H1 (cell line): ENCODE results near the gene DLST. TPM values are rescaled to one million over a fixed set of nuclear protein-coding genes. Genes with fewer than 3 reads are reported as not detected.
A peak's percentile ranks its signal among the peaks of the same experiment; 100 is the strongest.

Source experiments
- CTCF ChIA-PET: fragments of 300-600 bp; sonication (Branson Sonifier 250); formaldehyde crosslinking; loops from one replicate; lab custom pipeline; 2021; ENCODE audit not compliant: partially characterized antibody; lab: Charles Lee
- POLR2A ChIA-PET: fragments of 300-600 bp; sonication (Branson Sonifier 250); formaldehyde crosslinking; loops from one replicate; lab custom pipeline; 2021; ENCODE audit warnings: inconsistent platforms; ENCODE audit not compliant: partially characterized antibody; lab: Charles Lee
- DNase-seq, 2 experiments: peaks; one replicate each; pipeline versions ENCODE4 v3.0.0 to v3.0.0-alpha.2; 2010 to 2022; ENCODE audit warnings: low spot score in 2 of 2, low read depth in 1 of 2, mixed read lengths in 1 of 2
- FAIRE-seq: peaks from 2 replicates; lab custom pipeline; 2011; peaks lifted over from hg19 to GRCh38; lab: Jason Lieb, UNC
- H2AFZ ChIP-seq: 2 replicates; pipeline ENCODE4 v1.8.1; 2012; ENCODE audit warnings: low read length, inconsistent platforms
- H2AK5ac ChIP-seq: 2 replicates; pipeline ENCODE4 v1.6.1; 2013; ENCODE audit warnings: low read depth, low read length
- H2BK120ac ChIP-seq: replicated peaks from 2 replicates; pipeline ENCODE3; 2013; ENCODE audit warnings: low read depth, low read length, inconsistent platforms
- H2BK12ac ChIP-seq: 2 replicates; pipeline ENCODE4 v1.6.1; 2013; ENCODE audit warnings: low read depth, low read length
- H2BK15ac ChIP-seq: 2 replicates; pipeline ENCODE4 v1.6.1; 2013; ENCODE audit warnings: low read length
- H2BK20ac ChIP-seq: 2 replicates; pipeline ENCODE4 v1.6.1; 2013; ENCODE audit warnings: low read length
- H2BK5ac ChIP-seq: 2 replicates; pipeline ENCODE4 v1.6.1; 2013; ENCODE audit warnings: low read depth, low read length
- H3K14ac ChIP-seq: 2 replicates; pipeline ENCODE4 v1.6.1; 2013; ENCODE audit warnings: inconsistent platforms; ENCODE audit not compliant: insufficient read length
- H3K18ac ChIP-seq: 2 replicates; pipeline ENCODE4 v1.6.1; 2013; ENCODE audit warnings: low read length; ENCODE audit errors: extremely low read depth
- H3K23ac ChIP-seq: 2 replicates; pipeline ENCODE4 v1.6.1; 2013; ENCODE audit warnings: inconsistent platforms; ENCODE audit not compliant: insufficient read length
- H3K23me2 ChIP-seq: 2 replicates; pipeline ENCODE4 v1.6.1; 2013; ENCODE audit warnings: low read depth, low read length
- H3K27ac ChIP-seq: 2 replicates; pipeline ENCODE4 v1.6.1; 2011; ENCODE audit warnings: low read depth, low read length, inconsistent platforms
- H3K27me3 ChIP-seq, 4 experiments: replicated peaks in 1 of 4; 1 replicate in 1 of 4; 2 replicates in 3 of 4; pipeline versions ENCODE4 v1.6.1 to v1.8.1; 2011 to 2013; ENCODE audit warnings: low read length in 3 of 4, mild to moderate bottlenecking in 3 of 4, inconsistent platforms in 2 of 4, mixed read lengths in 2 of 4, moderate library complexity in 1 of 4; ENCODE audit not compliant: control insufficient read depth in 3 of 4, insufficient read depth in 3 of 4; ENCODE audit errors: extremely low read depth in 1 of 4
- H3K36me3 ChIP-seq, 4 experiments: 2 replicates each; pipeline versions ENCODE4 v1.6.1 to v1.8.1; 2011 to 2013; ENCODE audit warnings: mild to moderate bottlenecking in 4 of 4, low read length in 3 of 4, moderate library complexity in 2 of 4, control low read depth in 1 of 4, inconsistent platforms in 1 of 4; ENCODE audit not compliant: insufficient read depth in 4 of 4, control insufficient read depth in 2 of 4
- H3K4ac ChIP-seq: replicated peaks from 2 replicates; pipeline ENCODE3; 2013; ENCODE audit warnings: low read length, low read depth, mixed read lengths, inconsistent platforms; ENCODE audit not compliant: insufficient read length
- H3K4me1 ChIP-seq, 4 experiments: replicated peaks in 1 of 4; 1 replicate in 1 of 4; 2 replicates in 3 of 4; pipeline versions ENCODE4 v1.6.1 to v1.8.1; 2011 to 2013; ENCODE audit warnings: low read length in 3 of 4, inconsistent platforms in 2 of 4, mixed read lengths in 1 of 4; ENCODE audit not compliant: insufficient read depth in 4 of 4, control insufficient read depth in 3 of 4
- H3K4me2 ChIP-seq, 2 experiments: 2 replicates each; pipeline versions ENCODE4 v1.6.1 to v1.8.1; 2011 to 2013; ENCODE audit warnings: low read depth in 2 of 2, low read length in 2 of 2, control low read depth in 1 of 2, inconsistent platforms in 1 of 2, mild to moderate bottlenecking in 1 of 2; ENCODE audit not compliant: insufficient read depth in 1 of 2
- H3K4me3 ChIP-seq, 4 experiments: fragments of 200-600, 300-600 bp in 1 of 4; sonication (generic), shearing (Covaris generic), sonication (Bioruptor Twin) in 1 of 4; 2 replicates each; pipeline versions ENCODE4 v1.5.1 to v1.8.1; 2011 to 2016; ENCODE audit warnings: low read length in 4 of 4, low read depth in 3 of 4, control low read depth in 2 of 4, inconsistent platforms in 2 of 4, mild to moderate bottlenecking in 2 of 4, mixed read lengths in 1 of 4, moderate library complexity in 1 of 4; ENCODE audit not compliant: insufficient read depth in 2 of 4; ENCODE audit errors: extremely low read depth in 1 of 4
- H3K56ac ChIP-seq: replicated peaks from 2 replicates; pipeline ENCODE3; 2013; ENCODE audit warnings: low read depth, mild to moderate bottlenecking, mixed read lengths, low read length, inconsistent platforms; ENCODE audit not compliant: insufficient read length
- H3K79me1 ChIP-seq: 2 replicates; pipeline ENCODE4 v1.6.1; 2013; ENCODE audit warnings: low read depth, low read length, control low read depth
- H3K79me2 ChIP-seq, 2 experiments: 2 replicates each; pipeline versions ENCODE4 v1.6.1 to v1.8.1; 2012 to 2013; ENCODE audit warnings: low read length in 2 of 2, mild to moderate bottlenecking in 2 of 2, inconsistent platforms in 1 of 2; ENCODE audit not compliant: insufficient read depth in 2 of 2, control insufficient read depth in 1 of 2
- H3K9ac ChIP-seq, 4 experiments: replicated peaks in 1 of 4; 1 replicate in 1 of 4; 2 replicates in 3 of 4; pipeline versions ENCODE4 v1.6.1 to v1.8.1; 2011 to 2013; ENCODE audit warnings: low read depth in 3 of 4, low read length in 3 of 4, control low read depth in 2 of 4, mild to moderate bottlenecking in 2 of 4, moderate library complexity in 2 of 4, inconsistent platforms in 1 of 4; ENCODE audit errors: extremely low read depth in 1 of 4
- H3K9me3 ChIP-seq, 2 experiments: 2 replicates each; pipeline versions ENCODE4 v1.6.1 to v1.8.1; 2012 to 2013; ENCODE audit warnings: mild to moderate bottlenecking in 2 of 2, moderate library complexity in 2 of 2, control low read depth in 1 of 2, inconsistent platforms in 1 of 2, low read depth in 1 of 2, low read length in 1 of 2, mixed read lengths in 1 of 2; ENCODE audit not compliant: insufficient read depth in 2 of 2
- H4K20me1 ChIP-seq, 2 experiments: replicated peaks in 1 of 2; 2 replicates each; pipeline versions ENCODE3 to v1.8.1; 2011 to 2013; ENCODE audit warnings: inconsistent platforms in 2 of 2, low read length in 2 of 2, mild to moderate bottlenecking in 1 of 2; ENCODE audit not compliant: insufficient read depth in 2 of 2, control insufficient read depth in 1 of 2
- H4K5ac ChIP-seq: 2 replicates; pipeline ENCODE4 v1.6.1; 2013; ENCODE audit warnings: low read length, low read depth, mixed read lengths, inconsistent platforms; ENCODE audit not compliant: insufficient read length
- H4K8ac ChIP-seq: 2 replicates; pipeline ENCODE4 v1.8.0; 2013; ENCODE audit warnings: mild to moderate bottlenecking, moderate library complexity, low read length, inconsistent platforms; ENCODE audit not compliant: insufficient read depth; ENCODE audit errors: extremely low read depth
- H4K91ac ChIP-seq: replicated peaks from 2 replicates; pipeline ENCODE3; 2013; ENCODE audit warnings: low read length, mixed read lengths, inconsistent platforms; ENCODE audit not compliant: insufficient read length
- CBX5 ChIP-seq: fragments of 300-800, 300-1000 bp; sonication (generic); IDR thresholded peaks from 2 replicates; pipeline ENCODE4 v1.7.1; 2016; ENCODE audit warnings: antibody characterized with exemption, low read length, low read depth
- GTF2F1 ChIP-seq: IDR thresholded peaks from 2 replicates; pipeline ENCODE4 v1.6.1; 2012; ENCODE audit warnings: low read depth, low read length, improper control_type of control experiment, borderline replicate concordance
- JUN ChIP-seq: IDR thresholded peaks from 2 replicates; pipeline ENCODE4 v1.6.1; 2011; ENCODE audit warnings: low read depth, mild to moderate bottlenecking, improper control_type of control experiment, low read length
- KDM5A ChIP-seq: fragments of 200-600 bp; IDR thresholded peaks from 2 replicates; pipeline ENCODE4 v1.7.1; 2012; ENCODE audit warnings: mild to moderate bottlenecking, low read length, inconsistent platforms, mixed read lengths
- POU5F1 ChIP-seq: IDR thresholded peaks from 2 replicates; pipeline ENCODE4 v1.6.1; 2011; ENCODE audit warnings: low read depth, mild to moderate bottlenecking, low read length, moderate library complexity
- RBBP5 ChIP-seq: IDR thresholded peaks from 2 replicates; pipeline ENCODE4 v1.7.1; 2012; ENCODE audit warnings: low read depth, mild to moderate bottlenecking, inconsistent platforms, low read length, moderate library complexity, borderline replicate concordance
- SAP30 ChIP-seq: fragments of 300-600 bp; sonication (generic); IDR thresholded peaks from 2 replicates; pipeline ENCODE4 v1.7.1; 2012; ENCODE audit warnings: low read length, moderate library complexity, mild to moderate bottlenecking, inconsistent platforms; ENCODE audit not compliant: insufficient read depth, insufficient replicate concordance
- SIRT6 ChIP-seq: IDR thresholded peaks from one replicate; pipeline ENCODE4 v1.7.1; 2012; ENCODE audit warnings: low read length, inconsistent platforms
- SP1 ChIP-seq: IDR thresholded peaks from 2 replicates; pipeline ENCODE4 v1.6.1; 2011; ENCODE audit warnings: low read depth, low read length
- TAF1 ChIP-seq: IDR thresholded peaks from 2 replicates; pipeline ENCODE4 v1.6.1; 2011; ENCODE audit warnings: mild to moderate bottlenecking, low read depth, low read length
- TAF7 ChIP-seq: optimal IDR thresholded peaks from 2 replicates; pipeline ENCODE3; 2011; ENCODE audit warnings: low read depth, mild to moderate bottlenecking, inconsistent platforms, low read length, moderate library complexity, borderline replicate concordance
- TBP ChIP-seq: IDR thresholded peaks from 2 replicates; pipeline ENCODE4 v1.6.1; 2011; ENCODE audit warnings: low read depth, low read length, improper control_type of control experiment
- WGBS, 2 experiments: shearing (Covaris generic) in 1 of 2; methylation state at CpG; one replicate each; pipeline versions ENCODE4 v1.1.6 to v1.1.7; 2013 to 2015; ENCODE audit warnings: low lambda C conversion rate in 2 of 2, mixed read lengths in 2 of 2, inconsistent platforms in 1 of 2, low coverage in 1 of 2, missing lambda C conversion rate in 1 of 2; ENCODE audit not compliant: insufficient replicate concordance in 2 of 2, insufficient coverage in 1 of 2, insufficient read length in 1 of 2; ENCODE audit errors: extremely low coverage in 1 of 2, missing lambda C conversion rate in 1 of 2; 5-methylcytosine and 5-hydroxymethylcytosine counted together
- polyA plus RNA-seq, 7 experiments: library from polyadenylated mRNA; depleted of rRNA in 3 of 7; stranded (reverse) in 5 of 7; unstranded in 2 of 7; fragments of >200 nt in 5 of 7; fragments of 200-250 nt in 2 of 7; gene quantifications; 1 replicate in 5 of 7; 2 replicates in 1 of 7; 4 replicates in 1 of 7; pipeline versions ENCODE4 v1.2.1 to v1.2.3, GENCODE V29; 2011 to 2013; ENCODE audit warnings: missing spikeins in 2 of 7, mixed read lengths in 2 of 7
- total RNA-seq: library from RNA; stranded (reverse); fragmentation: NEBNext Ultra II Directional; extraction: Animal tissue kit (Norgen Biotek cat#: 25700); gene quantifications from 2 replicates; pipeline ENCODE4 v1.2.1, GENCODE V29; 2021

Gene DLST
- total and polyA plus RNA-seq, 2 of the 8 experiments (the other 6 are each of a cell fraction or from before 2014, with no cell fraction given), result 96.5 to 117 TPM

GRCh38 chr14:74952180-74952665 lies 70.5 kb downstream of the DLST start:
- Histone ChIP-seq H2AFZ (no peak overlapping the region), H4K8ac (no peak overlapping the region), H3K18ac (no peak overlapping the region), H2BK20ac (0 out of 2 replicates have a peak overlapping the region, but pooled peaks have one; percentile 48), H4K91ac (no peak overlapping the region), H3K4me1 (peaks cover 2 to 30% (median 15%) of the 10 kb centered on the region in 4 experiments), H3K23me2 (peaks cover 11% of the 10 kb centered on the region), H2BK15ac (no peak overlapping the region), H3K27me3 (peaks cover 0 to 13% (median 12%) of the 10 kb centered on the region in 4 experiments; a peak in 5 of 7 replicates), H2AK5ac (no peak overlapping the region), H2BK120ac (no peak overlapping the region), H3K9me3 (no peaks in the 10 kb centered on the region), H3K56ac (no peak overlapping the region), H3K23ac (no peak overlapping the region), H4K20me1 (no peaks in the 10 kb centered on the region), H2BK5ac (no peak overlapping the region), H3K4ac (peak overlapping the region; percentile 57), H3K4me3 (no peak overlapping the region), H3K36me3 (no peaks in the 10 kb centered on the region), H3K9ac (no peak overlapping the region), H3K27ac (no peak overlapping the region), H3K79me2 (no peaks in the 10 kb centered on the region), H3K4me2 (no peak overlapping the region), H3K14ac (no peak overlapping the region), H2BK12ac (no peak overlapping the region), H4K5ac (no peak overlapping the region), H3K79me1 (no peaks in the 10 kb centered on the region)
- DNase-seq (no peak), FAIRE-seq (no peak)
- 86% methylated on average over 6 of the region's 6 CpGs; no CpG with 5 or more reads in 1 of the 2 experiments for WGBS, 2 experiments
- POLR2A ChIA-PET, result interaction anchor here (1.0 to 3.2 kb wide), 2 partner anchors 16 to 175 kb away, joined by 3 to 17 read pairs; partner anchors contain the start of gene NEK9
- TF ChIP-seq SP1, result no peak
- no peak for TF ChIP-seq TAF1
- no peak for TF ChIP-seq SIRT6
- no peak for TF ChIP-seq TAF7
- TF ChIP-seq RBBP5, result no peak
- TF ChIP-seq GTF2F1, result no peak
- no peak for TF ChIP-seq KDM5A
- TF ChIP-seq JUN, result no peak
- no peak for TF ChIP-seq POU5F1
- TF ChIP-seq TBP, result no peak
- no peak for TF ChIP-seq SAP30
- TF ChIP-seq CBX5, result no peak
- CTCF ChIA-PET, result interaction anchor here (0.9 to 5.3 kb wide), 10 partner anchors 9 to 66 kb away, joined by 3 to 33 read pairs (median 4); partner anchors contain the start of gene EIF2B2
